Stimulated activated CD8-positive, alpha-beta memory T cell treated with anti-CD3 and anti-CD28 coated beads, Interleukin-4, amount 100 ng/mL, for 24 hours (primary cell): ENCODE results near the gene GRAMD1B.

Experiments
- DNase-seq: peaks from one replicate; pipeline ENCODE4 v3.0.0-alpha.2; 2020; ENCODE audit warnings: low read depth

Gene GRAMD1B

DNA sequence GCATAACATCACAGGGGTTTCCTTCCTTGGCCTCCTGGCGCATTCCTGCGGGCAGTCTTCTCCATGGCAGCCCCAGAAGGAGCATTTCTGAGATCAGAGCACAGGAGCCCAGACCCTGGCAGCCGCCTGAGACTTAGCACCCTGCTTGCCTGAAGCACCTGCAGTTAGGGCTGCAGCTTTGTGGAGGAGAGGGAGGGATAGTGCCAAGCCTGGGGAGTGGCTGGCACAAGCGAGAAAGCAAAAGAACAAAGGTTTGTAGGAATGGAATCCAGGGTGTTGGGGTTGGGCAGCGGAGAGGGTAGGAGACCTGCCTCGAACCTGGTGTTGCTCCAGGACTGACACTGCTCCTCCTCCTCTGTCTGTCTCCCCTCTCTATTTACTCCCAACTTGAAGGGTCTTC is 157.5 kb downstream of the GRAMD1B start:
- no peak for DNase-seq

DNA sequence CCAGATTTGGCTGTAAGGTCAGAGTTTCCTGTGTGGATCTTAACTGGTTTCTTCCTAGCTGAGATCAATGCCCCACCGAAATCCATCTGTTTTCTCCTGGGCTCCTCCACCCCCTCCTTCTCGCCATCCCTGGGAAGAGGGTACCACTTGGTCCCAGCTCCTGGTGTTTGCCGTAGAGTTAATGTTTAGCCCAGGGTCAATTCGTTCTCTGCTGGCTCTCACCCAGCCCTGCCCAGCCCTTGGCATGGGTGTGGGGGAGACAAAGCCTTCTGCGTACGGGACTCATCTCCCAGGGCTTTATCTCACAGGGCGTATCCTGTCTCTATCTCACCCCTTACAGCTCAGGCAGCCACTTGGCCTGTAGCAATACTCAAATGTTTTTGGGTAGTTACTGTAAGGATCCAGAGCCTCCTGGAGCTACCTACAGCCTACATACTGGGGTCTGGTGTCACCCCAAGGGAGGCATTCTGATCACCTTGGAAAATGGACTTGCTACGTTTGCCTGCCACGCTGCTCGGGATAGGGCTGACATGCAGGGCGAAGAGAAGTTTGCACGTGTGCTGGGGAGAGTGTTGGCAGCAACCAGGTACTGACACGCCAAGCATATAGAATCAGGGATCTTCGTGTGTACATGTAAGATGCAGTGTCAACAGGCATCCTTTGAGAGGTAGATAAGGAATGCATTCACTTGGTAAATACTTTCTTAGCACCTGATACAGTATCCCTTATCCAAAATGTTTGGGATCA is 158.2 kb downstream of the GRAMD1B start:
- DNase-seq: no peak

DNA sequence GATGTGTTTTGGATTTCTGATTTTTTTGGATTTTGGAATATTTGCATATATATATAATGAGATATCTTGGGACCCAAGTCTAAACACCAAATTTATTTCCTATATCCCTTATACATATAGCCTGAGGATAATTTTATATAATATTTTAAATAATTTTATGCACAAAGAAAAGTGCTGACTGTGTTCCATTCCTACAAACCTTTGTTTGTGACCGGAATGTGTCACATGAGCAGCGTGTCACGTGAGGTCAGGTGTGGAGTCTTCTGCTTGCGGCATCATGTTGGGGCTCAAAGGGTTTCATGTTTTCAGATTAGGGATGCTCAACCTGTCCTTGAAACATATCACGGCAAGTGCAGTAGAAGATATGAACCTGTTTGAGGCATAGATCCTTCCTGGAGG is 158.8 kb downstream of the GRAMD1B start:
- no peak for DNase-seq

DNA sequence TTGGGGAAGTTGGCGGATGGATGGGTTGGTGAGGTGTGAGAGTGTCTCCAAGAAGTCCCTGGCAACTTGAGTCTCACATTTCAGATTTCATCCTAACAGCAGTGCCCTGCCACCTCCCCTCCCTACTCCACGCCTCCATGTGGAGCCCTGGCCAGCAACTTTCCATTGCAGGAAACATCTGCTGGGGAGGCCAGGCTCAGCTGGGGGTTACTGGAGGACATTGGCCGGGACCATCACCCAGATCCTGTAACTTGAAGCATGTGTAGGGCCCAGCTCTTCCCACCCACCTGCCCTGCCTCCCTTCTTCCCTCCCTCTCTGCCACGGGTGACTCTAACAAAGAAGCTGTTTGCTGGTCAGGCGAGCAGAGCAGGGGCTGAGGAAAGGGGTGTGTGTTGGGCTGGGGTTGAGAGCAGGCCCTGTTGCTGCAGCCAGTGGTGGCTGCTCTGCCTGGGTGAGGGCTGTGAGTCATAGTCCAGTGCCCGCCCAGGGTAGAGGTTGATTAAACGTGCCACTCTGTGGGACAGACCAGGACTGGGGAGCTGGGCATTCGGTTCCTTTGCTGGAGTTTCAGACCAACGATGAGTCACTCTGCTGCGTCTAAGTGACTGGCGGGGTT is 160.3 kb downstream of the GRAMD1B start:
- no peak for DNase-seq

DNA sequence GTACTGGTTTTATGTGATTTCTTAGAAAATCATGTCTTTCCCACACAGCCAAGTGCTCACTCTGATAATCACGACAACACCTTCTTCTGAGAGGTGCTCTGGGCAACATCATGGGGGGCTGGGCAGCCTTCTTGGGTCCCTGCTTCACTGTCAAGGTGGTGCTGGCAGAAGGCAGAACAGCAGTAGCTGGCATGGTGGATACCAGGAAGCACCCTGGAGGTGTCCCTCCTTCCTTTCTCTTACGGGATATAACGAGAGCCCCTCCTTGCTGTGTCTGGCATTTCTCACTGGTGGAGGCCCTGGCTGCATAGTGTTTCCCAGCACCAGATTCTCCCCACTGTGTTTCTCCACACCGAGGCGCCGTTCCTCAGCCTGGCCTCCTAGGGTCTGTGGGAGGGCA is 163.5 kb downstream of the GRAMD1B start:
- no peak for DNase-seq

DNA sequence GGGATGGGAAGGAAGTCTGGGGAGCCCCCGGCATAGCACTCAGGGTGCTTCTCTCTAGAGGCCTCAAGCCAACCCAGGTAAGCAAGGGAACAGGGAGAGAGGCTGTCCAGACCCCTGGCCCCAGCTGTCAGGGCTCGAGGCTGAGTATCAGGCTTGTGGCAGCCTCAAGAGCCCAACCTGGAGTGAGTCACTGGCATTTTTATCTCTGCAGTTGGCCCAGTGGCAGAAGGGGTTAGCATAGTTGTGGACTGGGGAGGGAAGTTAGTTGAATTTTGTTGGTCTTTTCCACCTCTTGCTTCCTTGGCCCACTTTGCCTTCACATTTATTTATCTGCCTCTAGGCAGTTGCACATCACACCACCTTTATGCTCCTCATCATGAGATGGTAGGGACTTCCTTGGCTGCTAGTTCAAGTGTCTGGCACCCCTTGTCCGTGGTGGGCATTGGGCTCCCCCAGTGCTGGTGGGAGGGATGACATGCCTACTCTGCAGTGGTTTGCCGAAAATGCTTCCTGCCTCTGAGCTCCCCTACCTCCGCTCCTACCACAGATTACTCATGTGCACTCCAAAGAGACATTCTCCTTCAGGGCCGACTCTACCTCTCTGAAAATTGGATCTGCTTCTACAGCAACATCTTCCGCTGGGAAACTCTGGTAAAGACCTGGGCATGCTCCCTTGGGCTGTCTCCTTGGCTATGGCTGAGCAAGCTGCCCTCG is 164.3 kb downstream of the GRAMD1B start:
- no peak for DNase-seq

DNA sequence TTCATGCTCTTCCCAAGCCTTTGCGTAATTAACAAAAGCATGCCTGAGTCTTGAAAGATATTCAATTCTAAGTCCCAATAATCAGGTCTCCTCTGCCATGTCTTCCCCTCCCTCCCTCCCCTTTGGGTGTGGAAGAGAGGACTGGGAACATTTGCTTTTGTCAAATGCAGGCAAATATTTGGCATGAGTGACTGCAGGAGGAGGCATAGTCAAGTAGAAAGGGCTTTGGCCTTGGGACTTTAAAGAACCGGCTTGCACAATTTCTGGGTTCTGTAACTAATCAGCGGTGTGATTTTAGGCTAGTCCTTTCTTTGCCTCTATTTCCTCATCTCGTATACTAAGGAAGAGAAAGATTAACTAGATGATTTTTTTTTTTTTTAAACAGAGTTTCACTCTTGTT is 164.9 kb downstream of the GRAMD1B start:
- DNase-seq: no peak

DNA sequence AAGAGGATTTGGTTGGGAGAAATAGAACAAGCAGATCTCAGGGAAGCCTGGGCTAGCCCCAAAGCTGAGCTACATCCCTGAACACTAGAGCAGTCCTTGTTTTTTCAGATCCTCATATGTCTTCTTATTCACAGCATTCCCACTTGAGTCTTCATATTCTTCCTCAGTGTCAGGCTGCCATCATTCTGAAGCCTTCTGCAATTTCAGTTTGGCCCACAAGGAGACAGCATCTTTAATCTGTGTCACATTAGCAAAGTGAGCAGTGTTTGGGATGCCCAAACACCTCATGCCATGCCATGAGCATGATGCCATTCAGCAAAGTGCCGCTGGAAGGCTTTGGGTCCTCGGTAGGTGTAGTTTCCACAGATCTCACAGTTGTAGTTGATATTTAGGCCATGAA is 167.8 kb downstream of the GRAMD1B start:
- no peak for DNase-seq

DNA sequence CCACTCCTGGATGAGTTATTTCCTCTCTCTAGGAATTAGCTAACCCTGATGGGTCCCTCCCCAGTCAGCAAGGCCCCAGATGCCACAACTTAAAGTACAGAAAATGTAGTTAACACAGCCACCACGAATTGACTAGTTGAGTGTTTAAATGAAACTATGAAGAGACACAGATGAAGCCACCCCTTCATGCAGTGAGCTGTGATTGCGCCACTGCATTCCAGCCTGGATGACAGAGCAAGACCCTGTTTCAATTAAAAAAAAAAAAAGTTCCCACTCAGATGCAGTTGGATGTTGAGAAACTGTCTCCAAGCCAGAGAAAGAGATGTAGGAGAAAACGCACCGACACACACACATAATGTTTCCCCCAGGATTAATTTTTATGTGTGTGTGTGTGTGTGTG is 171.1 kb downstream of the GRAMD1B start:
- no peak for DNase-seq

DNA sequence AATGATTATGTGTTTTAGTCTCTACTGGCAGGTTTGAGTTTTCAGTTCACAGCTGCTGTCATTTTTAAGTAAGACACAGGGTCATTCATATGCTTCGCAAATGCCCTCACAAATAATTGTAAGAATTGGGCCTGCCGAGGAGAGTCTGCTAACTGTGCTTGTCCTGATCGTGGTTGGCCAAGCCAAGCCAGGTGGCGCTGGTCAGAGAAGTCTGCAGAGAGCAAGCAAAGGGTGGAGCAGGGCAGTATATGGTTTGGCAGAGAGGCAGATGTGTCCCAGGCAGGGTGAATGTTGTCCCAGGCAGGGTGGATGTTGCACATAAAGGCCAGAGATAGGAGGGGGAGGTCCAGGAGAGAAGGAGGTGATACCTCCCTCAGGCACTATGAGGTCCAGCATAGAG is 171.7 kb downstream of the GRAMD1B start:
- DNase-seq: no peak

DNA sequence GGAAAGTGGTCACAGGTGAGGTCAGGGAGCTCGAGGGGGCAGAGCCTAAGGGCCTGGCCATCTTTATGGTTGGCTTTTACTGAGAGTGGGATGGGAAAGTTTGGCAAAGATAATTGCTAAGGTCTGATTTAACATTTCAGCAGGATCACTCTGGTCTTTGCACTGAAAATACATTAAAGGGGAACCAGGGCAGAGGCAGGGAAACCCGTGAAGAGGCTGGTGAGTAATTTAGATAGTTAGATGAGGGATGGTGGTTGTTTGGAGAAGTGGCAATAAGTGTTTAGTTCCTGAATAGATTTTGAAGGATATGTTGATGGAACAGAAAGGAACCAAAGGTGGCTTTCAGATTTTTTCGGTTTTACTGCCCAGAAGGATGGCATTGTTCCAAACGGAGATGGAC is 173.6 kb downstream of the GRAMD1B start:
- no peak for DNase-seq

DNA sequence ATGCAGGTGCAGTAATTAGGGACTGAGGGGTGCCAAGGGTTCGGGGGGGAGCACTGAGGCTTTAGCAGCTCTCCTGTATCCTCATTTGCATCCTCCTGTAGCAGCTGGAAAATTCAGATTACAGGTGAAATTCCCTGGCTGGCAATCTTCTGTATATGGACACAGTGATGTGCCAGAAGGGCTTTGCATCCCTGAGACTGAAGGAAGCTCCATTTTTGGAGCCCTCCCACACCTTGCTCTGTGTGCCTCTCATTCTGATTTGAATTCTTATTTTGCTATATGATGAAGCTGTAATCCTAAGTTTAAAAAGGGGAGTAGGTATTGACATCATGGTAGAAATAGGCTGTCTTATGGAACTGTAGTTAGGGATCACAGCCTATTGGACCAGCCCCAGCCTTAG is 177.7 kb downstream of the GRAMD1B start:
- DNase-seq: no peak

DNA sequence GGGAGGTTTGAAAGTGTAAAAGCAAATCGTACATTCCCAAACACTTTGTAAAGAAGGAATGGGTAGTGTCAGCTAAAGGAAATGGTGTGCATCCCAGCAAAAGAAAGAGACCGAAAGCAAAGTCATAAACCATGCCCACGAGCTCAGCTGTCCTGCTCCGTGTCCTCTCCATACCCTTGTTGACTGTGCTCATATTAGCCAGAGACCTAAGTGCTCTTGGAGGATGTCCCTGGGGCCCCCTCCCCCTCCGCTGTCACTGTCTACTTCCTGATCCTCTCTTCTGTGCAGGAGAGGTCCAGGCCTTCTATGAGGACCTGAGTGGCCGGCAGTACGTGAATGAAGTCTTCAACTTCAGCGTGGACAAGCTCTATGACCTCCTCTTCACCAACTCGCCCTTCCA is 178.3 kb downstream of the GRAMD1B start:
- DNase-seq: no peak

DNA sequence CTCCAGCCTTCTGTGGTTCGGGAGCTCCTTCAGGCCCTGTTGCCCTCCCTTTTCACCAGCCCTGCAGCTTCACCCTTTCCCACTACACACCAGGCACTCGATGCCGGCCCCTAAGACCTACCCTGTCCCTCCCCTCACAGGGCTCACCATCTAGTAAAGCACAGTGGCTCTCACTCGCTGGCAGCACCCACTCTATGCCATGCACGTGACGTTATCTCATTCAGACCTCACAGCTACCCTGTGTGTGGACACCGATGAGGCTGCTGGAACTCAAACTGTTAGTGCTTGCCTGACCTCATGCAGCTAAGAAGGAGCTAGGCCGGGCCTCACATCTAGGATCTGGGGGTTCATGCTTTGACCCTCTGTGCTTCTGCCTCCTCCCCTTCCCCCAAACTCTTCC is 178.9 kb downstream of the GRAMD1B start:
- DNase-seq: no peak

DNA sequence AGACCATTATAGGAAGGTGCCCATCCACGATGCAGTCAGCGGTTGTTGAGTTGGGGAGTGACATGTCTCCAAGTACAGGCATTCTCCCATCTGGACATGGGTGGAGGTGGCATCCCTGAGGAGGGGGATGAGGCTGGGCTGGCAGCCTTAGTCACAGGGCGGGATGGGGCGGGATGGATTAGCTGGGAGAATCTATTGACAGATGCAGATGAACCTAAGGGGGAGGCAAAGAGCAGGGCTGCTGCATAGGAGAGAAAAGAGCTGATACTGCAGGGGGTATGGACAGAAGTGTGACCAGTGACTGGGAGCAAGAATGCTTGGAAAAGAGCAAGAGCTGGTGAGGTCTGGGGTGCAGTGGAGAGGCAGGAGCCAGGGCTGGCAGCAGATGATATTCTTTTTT is 181.6 kb downstream of the GRAMD1B start:
- DNase-seq: no peak

DNA sequence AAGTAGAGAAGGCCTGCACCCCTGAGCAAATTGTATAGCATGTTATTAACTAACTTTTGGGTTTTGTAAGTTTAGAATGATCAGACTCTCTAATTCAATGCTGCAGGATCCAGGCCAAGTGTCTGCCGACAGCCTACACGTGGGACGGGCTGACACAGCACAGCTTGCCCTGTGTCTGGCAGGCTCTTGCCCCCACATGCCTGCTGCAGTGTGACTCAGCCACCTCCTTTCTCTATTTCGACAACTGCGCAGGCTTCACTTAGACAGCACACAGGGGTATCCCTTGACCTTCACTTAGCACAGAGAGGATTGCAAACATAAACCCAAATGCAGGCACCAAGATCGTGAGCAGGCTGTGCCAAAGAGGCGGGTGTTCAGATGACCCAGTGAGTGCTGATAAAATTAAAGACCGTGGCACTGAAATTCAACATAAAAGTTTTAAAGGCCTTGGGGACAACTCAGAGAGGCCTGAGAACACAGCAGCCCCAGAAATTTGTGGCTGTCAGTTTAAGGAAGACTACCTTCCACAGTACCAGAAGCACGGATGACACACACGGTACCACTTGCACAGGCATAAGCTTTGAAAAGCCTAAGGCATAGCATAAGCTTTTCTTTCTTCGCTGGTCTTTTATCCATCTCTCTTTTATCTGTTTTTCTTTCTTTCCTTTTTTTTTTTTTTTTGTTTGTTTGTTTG is 186.6 kb downstream of the GRAMD1B start:
- DNase-seq: no peak

DNA sequence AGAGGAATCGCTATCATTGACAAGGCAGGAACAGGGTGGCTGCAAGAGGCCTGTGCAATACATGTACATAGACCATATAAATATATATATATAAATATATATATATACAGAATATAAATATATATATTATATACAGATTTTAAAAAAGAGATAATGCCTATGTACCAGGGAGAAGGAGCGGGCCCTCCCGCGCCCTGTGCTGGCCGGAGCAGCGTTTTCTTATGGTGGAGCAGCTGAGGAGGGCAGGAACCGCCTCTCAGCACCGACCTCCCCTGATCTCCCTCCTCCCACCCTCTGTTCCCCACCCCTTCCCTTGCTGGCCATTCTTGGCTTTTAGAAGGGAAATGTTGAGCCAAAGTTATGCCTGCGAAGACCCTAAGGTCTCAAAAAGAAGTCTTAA is 192.5 kb downstream of the GRAMD1B start:
- no peak for DNase-seq

DNA sequence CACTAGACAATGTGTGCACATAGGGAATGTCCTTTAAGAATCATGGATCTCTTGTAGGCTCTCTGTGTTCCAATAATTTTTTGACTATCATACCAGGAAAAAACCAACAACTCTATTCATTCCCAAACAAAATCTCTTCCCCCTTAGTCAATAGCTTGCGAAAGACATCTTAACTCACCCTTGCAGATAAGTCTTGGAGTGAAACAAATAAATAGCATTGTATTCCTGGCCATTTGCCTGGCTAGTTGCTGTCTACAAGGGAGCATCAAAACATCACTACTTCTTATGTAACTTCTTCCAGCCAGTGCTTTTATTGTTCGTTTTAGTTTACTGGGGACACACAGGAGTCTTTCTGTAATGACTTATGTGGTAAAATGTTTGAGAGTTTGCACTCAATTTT is 194.9 kb downstream of the GRAMD1B start:
- no peak for DNase-seq

DNA sequence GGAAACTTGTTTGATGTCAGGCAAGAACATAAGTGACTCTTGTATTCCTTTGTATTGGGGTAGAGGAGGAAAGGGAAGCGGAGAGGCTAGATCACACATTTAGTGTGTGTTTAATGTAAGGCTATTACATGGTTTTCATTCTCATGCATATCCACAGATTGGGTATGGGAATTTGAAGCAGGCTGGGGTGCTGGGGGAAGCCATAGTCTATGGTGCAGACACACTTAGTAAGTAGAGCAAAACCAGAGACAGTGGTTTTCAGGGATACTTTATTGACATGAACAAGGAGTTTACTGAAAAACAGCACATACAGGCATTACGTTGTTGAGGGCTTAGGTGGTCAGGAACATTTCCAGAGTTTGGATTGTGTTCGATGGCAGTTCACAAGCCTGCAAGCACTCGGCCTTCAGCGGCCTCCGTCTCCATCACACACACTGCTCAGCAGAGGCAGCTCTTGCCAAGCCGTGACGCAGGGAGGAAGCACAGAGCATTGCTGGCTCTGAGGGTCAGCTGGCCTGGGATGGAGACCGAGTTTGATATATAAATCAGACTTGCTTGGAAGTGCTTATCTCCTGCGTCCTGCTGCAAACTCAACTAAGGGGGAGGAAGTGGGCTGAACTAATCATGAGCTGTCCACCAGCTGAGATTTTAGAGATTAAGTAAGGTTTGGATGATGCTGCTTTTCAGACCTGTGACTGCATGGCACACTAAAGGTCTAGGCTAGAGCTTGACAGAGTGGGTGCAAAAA is 199.0 kb downstream of the GRAMD1B start:
- DNase-seq: no peak

DNA sequence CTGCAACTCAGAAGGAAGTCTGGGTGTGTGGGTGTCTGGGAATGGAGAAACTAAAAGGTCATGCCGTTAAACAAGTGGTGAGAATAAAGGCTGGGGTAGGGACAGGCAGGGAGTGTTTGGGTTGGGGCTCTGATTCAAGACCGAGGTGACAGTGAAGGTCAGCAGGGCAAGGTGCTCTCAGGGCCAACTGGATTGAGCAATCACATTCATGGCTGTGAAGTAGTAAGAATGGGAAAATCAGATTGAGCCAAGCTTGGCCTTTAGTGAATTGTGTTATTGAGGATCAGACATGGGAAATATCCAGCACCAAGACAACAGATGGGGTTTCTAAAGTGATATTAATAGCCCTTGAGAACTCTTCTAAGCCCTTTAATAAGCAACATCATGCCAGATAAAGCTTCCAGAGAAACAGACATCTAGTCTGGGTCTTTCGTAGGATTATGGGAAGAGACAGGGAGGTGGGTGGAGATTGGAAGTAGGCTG is 200.1 kb downstream of the GRAMD1B start:
- DNase-seq: no peak

DNA sequence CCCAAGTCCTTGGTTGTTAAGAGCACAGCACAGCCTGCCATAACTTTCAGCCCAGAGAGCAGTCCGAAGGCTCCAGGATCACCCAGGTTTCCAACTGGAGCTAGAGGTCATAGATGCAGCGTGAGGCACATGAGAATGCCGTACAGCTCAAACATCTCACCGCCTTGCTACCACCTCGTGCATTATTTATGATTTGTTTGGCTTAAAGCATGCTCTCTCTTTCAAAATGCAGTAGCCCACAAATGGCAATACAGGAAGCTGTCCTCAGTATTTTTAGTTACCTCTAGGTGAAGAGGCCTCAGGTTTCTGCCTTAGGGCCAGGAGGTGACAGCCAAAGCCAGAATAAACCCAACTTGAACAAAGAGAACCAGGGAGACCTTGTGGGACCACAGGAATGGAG is 210.0 kb downstream of the GRAMD1B start:
- DNase-seq: no peak
